Measurements from ENCODE around the gene RGN.
A peak's percentile ranks its signal among the peaks of the same experiment; 100 is the strongest.

RGN gene

GRCh38 chrX:47068720-47069119, 9.5 kb upstream of the RGN start:
- Histone ChIP-seq H3K4me2 (no peak overlapping the region), H3K9ac (no peak overlapping the region), H3K79me2 (ENCODE audit: insufficient read depth, low read depth) (no peaks in the 10 kb centered on the region), H3K4me1 (ENCODE audit: low read depth, poor library complexity, severe bottlenecking) (no peaks in the 10 kb centered on the region), H3K36me3 (ENCODE audit: insufficient read depth) (no peaks in the 10 kb centered on the region), H3K27me3 (ENCODE audit: insufficient read depth, low read depth) (no peaks in the 10 kb centered on the region), H3K27ac (no peak overlapping the region), H4K20me1 (ENCODE audit: insufficient read depth) (no peaks in the 10 kb centered on the region), H3K4me3 (IDR thresholded peaks at IDR 0.05; ENCODE audit: insufficient read depth, low read depth, low read length) (no peak overlapping the region), H2AFZ (ENCODE audit: low read depth) (no peak overlapping the region)
- no peak for TF ChIP-seq CTCF (conservative IDR thresholded peaks at IDR 0.05; ENCODE audit: low read depth, low read length)

DNA sequence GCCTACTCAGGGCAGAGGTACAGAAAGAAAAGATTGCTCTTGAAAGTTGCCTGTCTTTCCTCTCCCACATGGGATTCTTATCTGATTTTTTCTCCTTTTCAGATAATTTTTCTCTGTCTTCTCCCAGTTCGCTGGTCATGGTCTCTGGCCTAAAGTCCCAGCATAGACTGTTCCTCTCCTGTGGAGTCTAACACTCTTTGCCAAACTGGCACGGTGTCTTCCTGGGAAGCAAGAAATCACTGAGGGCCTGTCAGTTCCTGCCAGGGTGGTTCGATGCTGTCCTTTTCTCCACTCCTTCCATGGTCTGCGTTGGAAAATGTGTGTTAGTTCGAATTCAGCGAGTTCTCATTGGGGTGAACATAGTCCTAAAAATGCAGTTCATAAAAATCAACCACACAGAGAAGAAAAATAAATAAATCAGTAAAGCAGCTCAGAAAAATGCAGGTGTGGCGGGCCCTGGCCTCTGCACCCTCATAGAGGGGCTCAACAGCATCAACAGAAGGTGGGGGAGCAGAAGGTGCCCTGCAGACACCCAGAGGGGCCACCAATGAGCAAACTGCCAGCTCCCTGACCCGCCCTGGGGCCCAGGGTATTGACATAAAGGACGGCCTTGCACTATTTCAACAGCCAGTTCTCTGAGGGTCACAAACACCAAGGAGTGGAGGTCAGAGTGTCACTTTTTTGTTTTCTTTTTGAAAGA, 2.1 kb downstream of the RGN start:
- Histone ChIP-seq H2AFZ (ENCODE audit: low read depth) (no peak overlapping the region), H3K27me3 (ENCODE audit: insufficient read depth, low read depth) (no peaks in the 10 kb centered on the region), H4K20me1 (ENCODE audit: insufficient read depth) (no peaks in the 10 kb centered on the region), H3K4me1 (ENCODE audit: low read depth, poor library complexity, severe bottlenecking) (no peaks in the 10 kb centered on the region), H3K36me3 (ENCODE audit: insufficient read depth) (no peaks in the 10 kb centered on the region), H3K9ac (no peak overlapping the region), H3K79me2 (ENCODE audit: insufficient read depth, low read depth) (no peaks in the 10 kb centered on the region), H3K27ac (no peak overlapping the region), H3K4me3 (IDR thresholded peaks at IDR 0.05; ENCODE audit: insufficient read depth, low read depth, low read length) (no peak overlapping the region), H3K4me2 (no peak overlapping the region)
- TF ChIP-seq CTCF (conservative IDR thresholded peaks at IDR 0.05; ENCODE audit: low read depth, low read length) = no peak

GRCh38 chrX:47080915-47081236, 2.6 kb downstream of the RGN start:
- Histone ChIP-seq H3K36me3 (ENCODE audit: insufficient read depth) (no peaks in the 10 kb centered on the region), H3K4me2 (no peak overlapping the region), H4K20me1 (ENCODE audit: insufficient read depth) (no peaks in the 10 kb centered on the region), H3K9ac (no peak overlapping the region), H3K79me2 (ENCODE audit: insufficient read depth, low read depth) (no peaks in the 10 kb centered on the region), H3K27ac (no peak overlapping the region), H2AFZ (ENCODE audit: low read depth) (no peak overlapping the region), H3K4me1 (ENCODE audit: low read depth, poor library complexity, severe bottlenecking) (no peaks in the 10 kb centered on the region), H3K4me3 (IDR thresholded peaks at IDR 0.05; ENCODE audit: insufficient read depth, low read depth, low read length) (no peak overlapping the region), H3K27me3 (ENCODE audit: insufficient read depth, low read depth) (no peaks in the 10 kb centered on the region)
- TF ChIP-seq CTCF (conservative IDR thresholded peaks at IDR 0.05; ENCODE audit: low read depth, low read length) = no peak

DNA sequence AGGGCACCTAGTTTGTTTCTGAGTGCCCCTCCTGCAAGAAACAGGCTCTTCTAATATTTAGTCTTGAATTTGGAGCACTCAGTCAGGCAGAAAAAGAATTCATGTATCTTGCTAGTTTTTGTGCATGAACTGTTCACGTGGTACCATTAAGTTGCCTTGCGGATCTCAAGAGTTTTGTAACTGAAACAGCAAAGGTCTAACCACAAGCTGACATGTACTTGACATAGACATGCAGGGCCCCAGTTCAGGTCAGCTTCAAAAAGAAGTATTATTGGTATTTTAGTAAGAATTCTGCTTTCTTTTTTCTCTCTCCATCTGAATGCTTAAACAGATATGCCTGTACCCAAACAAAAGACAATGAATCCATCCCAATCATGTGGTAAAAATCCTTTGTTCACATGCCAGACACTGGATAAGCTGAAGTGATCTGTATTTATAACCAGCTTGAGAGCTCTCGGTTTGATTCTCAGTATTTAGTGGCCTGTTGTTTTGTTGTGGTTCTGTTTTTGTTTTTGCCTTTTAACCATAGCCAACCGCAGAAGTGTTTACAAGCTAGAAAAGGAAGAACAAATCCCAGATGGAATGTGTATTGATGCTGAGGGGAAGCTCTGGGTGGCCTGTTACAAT, 13.0 kb downstream of the RGN start:
- Histone ChIP-seq H3K27me3 (ENCODE audit: insufficient read depth, low read depth) (no peaks in the 10 kb centered on the region), H4K20me1 (ENCODE audit: insufficient read depth) (no peaks in the 10 kb centered on the region), H3K79me2 (ENCODE audit: insufficient read depth, low read depth) (no peaks in the 10 kb centered on the region), H3K4me3 (IDR thresholded peaks at IDR 0.05; ENCODE audit: insufficient read depth, low read depth, low read length) (no peak overlapping the region), H3K9ac (peak overlapping the region; percentile 37; the same call in 1 of the 2 replicates), H3K36me3 (ENCODE audit: insufficient read depth) (no peaks in the 10 kb centered on the region), H3K4me2 (peak overlapping the region; percentile 93), H3K4me1 (ENCODE audit: low read depth, poor library complexity, severe bottlenecking) (peaks cover 30% of the 10 kb centered on the region), H3K27ac (peak overlapping the region; percentile 63), H2AFZ (ENCODE audit: low read depth) (peak overlapping the region; percentile 56)
- TF ChIP-seq CTCF (conservative IDR thresholded peaks at IDR 0.05; ENCODE audit: low read depth, low read length) = no peak

All from KMS-11 (cell line).